SK-N-SH (cell line): ENCODE measurements around the gene UGP2. TPM values are rescaled to one million over a fixed set of nuclear protein-coding genes. Genes with fewer than 3 reads are reported as not detected.

Source experiments
- CTCF ChIA-PET: fragments of 300-600, 350-600 bp; formaldehyde crosslinking; extraction: SDS; loops from one replicate; lab custom pipeline; 2021; lab: Yijun Ruan, JAX
- POLR2A ChIA-PET: fragments of 350-600 bp; sonication (Branson Sonifier 250); formaldehyde crosslinking; extraction: SDS; loops from one replicate; lab custom pipeline; 2020; ENCODE audit warnings: antibody characterized with exemption, inconsistent platforms; lab: Yijun Ruan, JAX
- DNase-seq: peaks from one replicate; pipeline ENCODE4 v3.0.0; 2012
- H2AFZ ChIP-seq: fragments of 200-600 bp; sonication (generic); 2 replicates; pipeline ENCODE4 v1.8.1; 2016; ENCODE audit warnings: antibody characterized with exemption, mild to moderate bottlenecking, low read depth
- H3F3A ChIP-seq: fragments of 200-600 bp; sonication (generic); replicated peaks from 2 replicates; pipeline ENCODE3; 2016; ENCODE audit warnings: antibody characterized with exemption, mild to moderate bottlenecking; ENCODE audit not compliant: insufficient read depth
- H3K27ac ChIP-seq, 2 experiments: fragments of 200-500 bp in 1 of 2; fragments of 200-600 bp in 1 of 2; sonication (Bioruptor generic) in 1 of 2; sonication (generic), shearing (Covaris generic) in 1 of 2; 2 replicates each; pipeline versions ENCODE4 v1.5.1 to v1.6.1; 2014 to 2016; ENCODE audit warnings: low read depth in 2 of 2, inconsistent platforms in 1 of 2, low read length in 1 of 2, mild to moderate bottlenecking in 1 of 2, mixed read lengths in 1 of 2
- H3K27me3 ChIP-seq: fragments of 200-600 bp; sonication (generic), shearing (Covaris generic); 2 replicates; pipeline ENCODE4 v1.6.1; 2016; ENCODE audit warnings: mixed run types; ENCODE audit not compliant: insufficient read depth
- H3K36me3 ChIP-seq, 2 experiments: fragments of 200-500 bp in 1 of 2; fragments of 200-600 bp in 1 of 2; sonication (Bioruptor generic) in 1 of 2; sonication (generic) in 1 of 2; replicated peaks in 1 of 2; 2 replicates each; pipeline versions ENCODE3 to v1.5.1; 2014 to 2016; ENCODE audit warnings: low read length in 1 of 2, mild to moderate bottlenecking in 1 of 2; ENCODE audit not compliant: insufficient read depth in 2 of 2, control insufficient read depth in 1 of 2
- H3K4me1 ChIP-seq, 2 experiments: fragments of 200-500 bp in 1 of 2; fragments of 200-600 bp in 1 of 2; sonication (Bioruptor generic) in 1 of 2; sonication (generic), shearing (Covaris generic) in 1 of 2; 2 replicates each; pipeline versions ENCODE4 v1.5.1 to v1.6.1; 2014 to 2016; ENCODE audit warnings: low read depth in 1 of 2, low read length in 1 of 2, mixed run types in 1 of 2; ENCODE audit not compliant: insufficient read depth in 2 of 2, control insufficient read depth in 1 of 2
- H3K4me2 ChIP-seq: fragments of 200-600 bp; sonication (generic), shearing (Covaris generic); 2 replicates; pipeline ENCODE4 v1.6.1; 2017; ENCODE audit warnings: mixed run types
- H3K4me3 ChIP-seq, 2 experiments: fragments of 200-500 bp in 1 of 2; fragments of 200-600 bp in 1 of 2; sonication (Bioruptor generic) in 1 of 2; sonication (generic), shearing (Covaris generic) in 1 of 2; 2 replicates each; pipeline versions ENCODE4 v1.5.1 to v1.8.1; 2014 to 2016; ENCODE audit warnings: low read depth in 2 of 2, inconsistent platforms in 1 of 2, low read length in 1 of 2, mild to moderate bottlenecking in 1 of 2, mixed read lengths in 1 of 2, moderate library complexity in 1 of 2
- H3K79me2 ChIP-seq: fragments of 200-600 bp; sonication (generic); 2 replicates; pipeline ENCODE4 v1.8.1; 2017; ENCODE audit warnings: mild to moderate bottlenecking; ENCODE audit not compliant: insufficient read depth
- H3K9ac ChIP-seq: fragments of 200-600 bp; sonication (generic); 2 replicates; pipeline ENCODE4 v1.6.1; 2017; ENCODE audit warnings: mixed run types
- H3K9me2 ChIP-seq: fragments of 200-600 bp; sonication (generic); 2 replicates; pipeline ENCODE4 v1.6.1; 2017; ENCODE audit warnings: mixed run types
- H3K9me3 ChIP-seq: fragments of 200-600 bp; sonication (generic); 2 replicates; pipeline ENCODE4 v1.6.1; 2017; ENCODE audit warnings: mixed run types, mild to moderate bottlenecking, moderate library complexity
- H4K20me1 ChIP-seq: fragments of 200-600 bp; sonication (generic); 2 replicates; pipeline ENCODE4 v1.6.1; 2017; ENCODE audit warnings: mild to moderate bottlenecking, mixed run types; ENCODE audit not compliant: insufficient read depth
- CHD2 ChIP-seq: fragments of 150-350 bp; IDR thresholded peaks from 2 replicates; pipeline ENCODE4 v1.6.1; 2018; ENCODE audit warnings: low read length; ENCODE audit not compliant: partially characterized antibody
- ELF1 ChIP-seq: IDR thresholded peaks from 2 replicates; pipeline ENCODE4 v1.4.0; 2012
- EP300 ChIP-seq, 2 experiments: IDR thresholded peaks; 2 replicates each; pipeline versions ENCODE4 v1.4.0 to v1.6.1; 2012; ENCODE audit warnings: borderline replicate concordance in 1 of 2, low read depth in 1 of 2, low read length in 1 of 2
- EZH2phosphoT487 ChIP-seq: fragments of 200-600 bp; sonication (generic); IDR thresholded peaks from 2 replicates; pipeline ENCODE4 v1.6.1; 2017; ENCODE audit warnings: low read depth, mixed run types, mild to moderate bottlenecking, antibody characterized with exemption, moderate library complexity, borderline replicate concordance
- FOSL2 ChIP-seq: IDR thresholded peaks from 2 replicates; pipeline ENCODE4 v1.4.0; 2012; ENCODE audit warnings: low read depth, mild to moderate bottlenecking, moderate library complexity, borderline replicate concordance
- FOXJ3 ChIP-seq: sonication (generic); formaldehyde crosslinking; IDR thresholded peaks from 2 replicates; pipeline ENCODE4 v1.5.1; 2020; ENCODE audit warnings: mild to moderate bottlenecking, missing genetic modification reagents
- FOXM1 ChIP-seq: IDR thresholded peaks from 2 replicates; pipeline ENCODE4 v1.4.0; 2012; ENCODE audit warnings: low read depth, mild to moderate bottlenecking
- GABPA ChIP-seq: IDR thresholded peaks from 2 replicates; pipeline ENCODE4 v1.4.0; 2012; ENCODE audit warnings: low read depth, mild to moderate bottlenecking
- GATA2 ChIP-seq: sonication (generic); formaldehyde crosslinking; IDR thresholded peaks from 2 replicates; pipeline ENCODE4 v1.5.0; 2020; ENCODE audit warnings: mild to moderate bottlenecking, missing genetic modification reagents
- MEF2A ChIP-seq: IDR thresholded peaks from 2 replicates; pipeline ENCODE4 v1.4.0; 2012; ENCODE audit warnings: low read depth, borderline replicate concordance
- NFIC ChIP-seq: IDR thresholded peaks from 2 replicates; pipeline ENCODE4 v1.4.0; 2012; ENCODE audit warnings: borderline replicate concordance
- POLR2AphosphoS5 ChIP-seq: IDR thresholded peaks from 2 replicates; pipeline ENCODE4 v1.6.1; 2012; ENCODE audit warnings: low read depth, low read length
- RAD21 ChIP-seq: IDR thresholded peaks from 2 replicates; pipeline ENCODE4 v1.6.1; 2012; ENCODE audit warnings: mild to moderate bottlenecking, low read length
- RFX5 ChIP-seq: IDR thresholded peaks from 2 replicates; pipeline ENCODE4 v1.6.1; 2012; ENCODE audit warnings: mild to moderate bottlenecking, improper control_type of control experiment, low read length
- RXRA ChIP-seq: IDR thresholded peaks from 2 replicates; pipeline ENCODE4 v1.4.0; 2012; ENCODE audit warnings: low read depth, mild to moderate bottlenecking, borderline replicate concordance
- SMC3 ChIP-seq: IDR thresholded peaks from 2 replicates; pipeline ENCODE4 v1.6.1; 2012; ENCODE audit warnings: low read depth, low read length, improper control_type of control experiment
- YY1 ChIP-seq: IDR thresholded peaks from 2 replicates; pipeline ENCODE4 v1.4.0; 2012; ENCODE audit warnings: low read depth, mild to moderate bottlenecking
- WGBS: methylation state at CpG from one replicate; pipeline ENCODE4 v1.1.6; 2017; ENCODE audit warnings: low lambda C conversion rate; 5-methylcytosine and 5-hydroxymethylcytosine counted together
- polyA plus RNA-seq, 3 experiments: library from polyadenylated mRNA; depleted of rRNA; stranded (reverse); fragments of >200 nt; gene quantifications; 2 replicates each; pipeline ENCODE4 v1.2.3, GENCODE V29; 2012
- TF ChIP-seq, protein P1 (sequence below): IDR thresholded peaks from 2 replicates; pipeline ENCODE4 v1.4.0; 2012; ENCODE audit warnings: low read depth, borderline replicate concordance
- TF ChIP-seq, protein P2 (sequence below): IDR thresholded peaks from 2 replicates; pipeline ENCODE4; 2012
- TF ChIP-seq, protein P3 (sequence below): IDR thresholded peaks from 2 replicates; pipeline ENCODE4 v1.4.0; 2012; ENCODE audit warnings: low read depth
- TF ChIP-seq, protein P4 (sequence below): fragments of 200-600 bp; sonication (generic); IDR thresholded peaks from 2 replicates; pipeline ENCODE4 v1.6.1; 2017; ENCODE audit warnings: antibody characterized with exemption, mild to moderate bottlenecking, moderate library complexity

UGP2 gene
- polyA plus RNA-seq, 1 of the 3 experiments (the other 2 are of a cell fraction), result 30.1 TPM

- TF ChIP-seq NFIC, result no peak
- TF ChIP-seq, protein P1, sequence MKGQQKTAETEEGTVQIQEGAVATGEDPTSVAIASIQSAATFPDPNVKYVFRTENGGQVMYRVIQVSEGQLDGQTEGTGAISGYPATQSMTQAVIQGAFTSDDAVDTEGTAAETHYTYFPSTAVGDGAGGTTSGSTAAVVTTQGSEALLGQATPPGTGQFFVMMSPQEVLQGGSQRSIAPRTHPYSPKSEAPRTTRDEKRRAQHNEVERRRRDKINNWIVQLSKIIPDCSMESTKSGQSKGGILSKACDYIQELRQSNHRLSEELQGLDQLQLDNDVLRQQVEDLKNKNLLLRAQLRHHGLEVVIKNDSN, result no peak
Observed at GRCh38 chr2:63882395-63883105, 40.9 kb downstream of the UGP2 start (continued).

GRCh38 chr2:63886445-63886844 is 44.7 kb downstream of the UGP2 start:
- Histone ChIP-seq H2AFZ (no peak overlapping the region), H3K36me3 (peaks cover 85 to 87% of the 10 kb centered on the region in 2 experiments), H3K9me3 (no peaks in the 10 kb centered on the region), H3K27me3 (no peaks in the 10 kb centered on the region), H3K79me2 (0 out of 2 replicates have a peak, but pooled peaks cover 4% of the 10 kb centered on the region), H3K9ac (no peak overlapping the region), H4K20me1 (no peaks in the 10 kb centered on the region), H3K4me1 (no peaks in the 10 kb centered on the region), H3K4me2 (no peak overlapping the region), H3K4me3 (no peak overlapping the region), H3K9me2 (no peaks in the 10 kb centered on the region), H3F3A (peaks cover 9% of the 10 kb centered on the region)
- ChIA-PET CTCF (no interaction called here), POLR2A (no interaction called here)
- 100% methylated on average over 2 of the region's 2 CpGs for WGBS
- no peak for TF ChIP-seq MEF2A
- TF ChIP-seq, protein P2, sequence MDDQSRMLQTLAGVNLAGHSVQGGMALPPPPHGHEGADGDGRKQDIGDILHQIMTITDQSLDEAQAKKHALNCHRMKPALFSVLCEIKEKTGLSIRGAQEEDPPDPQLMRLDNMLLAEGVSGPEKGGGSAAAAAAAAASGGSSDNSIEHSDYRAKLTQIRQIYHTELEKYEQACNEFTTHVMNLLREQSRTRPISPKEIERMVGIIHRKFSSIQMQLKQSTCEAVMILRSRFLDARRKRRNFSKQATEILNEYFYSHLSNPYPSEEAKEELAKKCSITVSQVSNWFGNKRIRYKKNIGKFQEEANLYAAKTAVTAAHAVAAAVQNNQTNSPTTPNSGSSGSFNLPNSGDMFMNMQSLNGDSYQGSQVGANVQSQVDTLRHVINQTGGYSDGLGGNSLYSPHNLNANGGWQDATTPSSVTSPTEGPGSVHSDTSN, result no peak
- TF ChIP-seq RXRA, result no peak
- TF ChIP-seq GATA2 (CRISPR knock-in tag), result no peak
- no peak for TF ChIP-seq CHD2
- no peak for TF ChIP-seq GABPA
- TF ChIP-seq, protein P1, result no peak
- no peak for TF ChIP-seq RAD21
- TF ChIP-seq, protein P3, sequence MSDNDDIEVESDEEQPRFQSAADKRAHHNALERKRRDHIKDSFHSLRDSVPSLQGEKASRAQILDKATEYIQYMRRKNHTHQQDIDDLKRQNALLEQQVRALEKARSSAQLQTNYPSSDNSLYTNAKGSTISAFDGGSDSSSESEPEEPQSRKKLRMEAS, result no peak
- TF ChIP-seq, protein P4, sequence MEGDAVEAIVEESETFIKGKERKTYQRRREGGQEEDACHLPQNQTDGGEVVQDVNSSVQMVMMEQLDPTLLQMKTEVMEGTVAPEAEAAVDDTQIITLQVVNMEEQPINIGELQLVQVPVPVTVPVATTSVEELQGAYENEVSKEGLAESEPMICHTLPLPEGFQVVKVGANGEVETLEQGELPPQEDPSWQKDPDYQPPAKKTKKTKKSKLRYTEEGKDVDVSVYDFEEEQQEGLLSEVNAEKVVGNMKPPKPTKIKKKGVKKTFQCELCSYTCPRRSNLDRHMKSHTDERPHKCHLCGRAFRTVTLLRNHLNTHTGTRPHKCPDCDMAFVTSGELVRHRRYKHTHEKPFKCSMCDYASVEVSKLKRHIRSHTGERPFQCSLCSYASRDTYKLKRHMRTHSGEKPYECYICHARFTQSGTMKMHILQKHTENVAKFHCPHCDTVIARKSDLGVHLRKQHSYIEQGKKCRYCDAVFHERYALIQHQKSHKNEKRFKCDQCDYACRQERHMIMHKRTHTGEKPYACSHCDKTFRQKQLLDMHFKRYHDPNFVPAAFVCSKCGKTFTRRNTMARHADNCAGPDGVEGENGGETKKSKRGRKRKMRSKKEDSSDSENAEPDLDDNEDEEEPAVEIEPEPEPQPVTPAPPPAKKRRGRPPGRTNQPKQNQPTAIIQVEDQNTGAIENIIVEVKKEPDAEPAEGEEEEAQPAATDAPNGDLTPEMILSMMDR, result no peak
- TF ChIP-seq ELF1, result no peak
- no peak for TF ChIP-seq RFX5
- TF ChIP-seq FOXJ3, result no peak
- no peak for TF ChIP-seq FOSL2
- no peak for TF ChIP-seq EP300 (IDR thresholded peaks at IDR 0.05; ENCODE audit: borderline replicate concordance in 1 of 2, low read depth in 1 of 2, low read length in 1 of 2)
- no peak for TF ChIP-seq POLR2AphosphoS5
- TF ChIP-seq EZH2phosphoT487, result no peak
- TF ChIP-seq YY1, result no peak
- no peak for TF ChIP-seq SMC3
- no peak for TF ChIP-seq FOXM1
- TF ChIP-seq, all 33 proteins: peak for 0
- H3K27ac ChIP-seq, result no peak overlapping the region
- DNase-seq, result no peak
